ENCODE measurements around the gene DOK5.

DOK5 gene

DNA sequence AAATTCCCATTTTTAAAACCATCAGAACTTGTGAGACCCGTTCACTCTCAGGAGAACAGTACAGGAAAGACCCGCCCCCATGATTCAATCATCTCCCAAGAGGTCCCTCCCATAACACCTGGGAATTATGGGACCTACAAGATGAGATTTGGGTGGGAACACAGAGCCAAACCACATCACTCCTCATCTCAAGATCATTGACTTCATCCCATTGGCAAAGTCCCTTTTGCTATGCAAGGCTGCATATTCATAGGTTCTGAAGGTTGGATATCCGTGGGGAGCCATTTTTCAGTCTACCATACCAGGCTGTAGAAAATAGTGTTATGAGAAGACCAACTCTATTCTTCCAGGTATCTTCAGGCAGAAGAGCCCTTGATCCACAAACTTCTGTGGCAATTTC is 219.1 kb downstream of the DOK5 start:
- DNase-seq (ENCODE audit: low read depth): no peak

DNA sequence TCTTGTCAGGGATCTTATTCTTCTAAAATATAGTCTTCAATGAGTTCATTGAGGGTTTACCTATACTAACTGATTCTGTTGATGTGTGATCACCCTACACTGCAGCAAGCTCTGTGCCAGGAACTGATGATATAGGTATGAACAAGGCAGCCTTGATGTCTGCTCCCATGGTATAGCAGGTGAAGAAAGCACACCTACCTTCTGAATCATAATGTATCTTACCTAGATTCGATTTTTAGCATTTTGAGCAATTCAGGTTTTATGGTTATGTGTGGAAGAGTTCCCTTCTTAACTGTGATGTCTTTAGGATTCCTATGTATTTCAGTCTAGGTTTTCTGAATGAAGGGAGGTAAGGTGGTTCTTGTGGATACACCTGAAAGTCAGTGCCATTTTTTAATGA is 223.0 kb downstream of the DOK5 start:
- no peak for DNase-seq (ENCODE audit: low read depth)
